Measurements from ENCODE around the gene CAPG. TPM values are rescaled to one million over a fixed set of nuclear protein-coding genes. Genes with fewer than 3 reads are reported as not detected.

CAPG gene
- total and polyA plus RNA-seq, 9 of the 15 experiments (the other 6 are each of a cell fraction or from before 2014, with no cell fraction given), result 10.6 to 90.4 (median 56.0) TPM

DNA sequence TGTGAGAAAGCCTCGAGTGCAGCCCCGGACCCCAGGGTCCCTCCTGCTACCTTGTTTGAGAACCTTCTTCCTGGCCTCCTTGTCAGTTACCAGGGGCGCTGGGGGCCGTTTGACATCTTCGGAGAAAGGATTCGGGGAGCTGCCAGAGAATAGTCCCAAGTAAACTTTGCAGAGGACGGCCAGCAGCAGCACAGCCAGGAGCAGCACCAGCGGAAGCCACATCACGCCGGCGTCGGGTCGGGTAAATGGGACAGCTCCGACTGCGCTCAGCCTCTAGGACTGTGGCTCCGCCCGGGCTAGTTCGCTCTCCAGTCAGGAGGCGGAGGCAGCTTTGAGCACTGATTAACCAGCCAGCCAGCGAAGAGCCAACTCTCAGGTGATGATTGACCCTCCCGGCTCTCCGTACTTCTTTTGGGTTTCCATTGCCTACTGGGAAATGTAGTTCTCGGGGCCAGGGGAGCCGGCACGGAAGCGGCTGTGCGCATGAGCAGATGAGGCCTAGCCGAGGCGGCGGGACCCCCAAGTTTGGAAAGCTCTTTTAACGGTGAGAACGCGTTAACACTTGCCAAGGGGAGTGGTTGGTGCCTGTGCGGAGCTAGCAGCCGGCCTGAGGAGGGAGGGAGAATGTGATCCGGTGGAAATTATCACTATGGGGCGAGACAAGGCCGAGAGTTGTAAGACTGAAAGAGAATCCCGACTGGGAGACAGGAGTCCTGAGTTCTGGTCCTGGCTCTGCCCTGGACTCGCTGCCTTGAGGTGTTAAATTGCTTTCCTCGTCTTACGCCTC is 55.7 kb downstream of the CAPG start, which contains the start of the genes ELMOD3 and RETSAT (continued):
- peak; percentile 75; the same call in 1 of the 2 replicates for TF ChIP-seq SP1 (CRISPR knock-in tag; IDR thresholded peaks at IDR 0.05)
- no peak for TF ChIP-seq ZNF224 (CRISPR knock-in tag; IDR thresholded peaks at IDR 0.05)
- TF ChIP-seq TCF7 (IDR thresholded peaks at IDR 0.05; ENCODE audit: borderline replicate concordance), result 0 out of 2 replicates have a peak, but pooled peaks have one; percentile 30
- TF ChIP-seq BCL6 (CRISPR knock-in tag; IDR thresholded peaks at IDR 0.05), result no peak
- TF ChIP-seq SAP30 (IDR thresholded peaks at IDR 0.05; ENCODE audit: borderline replicate concordance, insufficient read depth, low read depth, low read length, poor library complexity, severe bottlenecking), result peak; percentile 34
- TF ChIP-seq ZNF263 (CRISPR knock-in tag; IDR thresholded peaks at IDR 0.05; ENCODE audit: borderline replicate concordance), result peak; percentile 15; the same call in 1 of the 2 replicates
- TF ChIP-seq, protein P1, sequence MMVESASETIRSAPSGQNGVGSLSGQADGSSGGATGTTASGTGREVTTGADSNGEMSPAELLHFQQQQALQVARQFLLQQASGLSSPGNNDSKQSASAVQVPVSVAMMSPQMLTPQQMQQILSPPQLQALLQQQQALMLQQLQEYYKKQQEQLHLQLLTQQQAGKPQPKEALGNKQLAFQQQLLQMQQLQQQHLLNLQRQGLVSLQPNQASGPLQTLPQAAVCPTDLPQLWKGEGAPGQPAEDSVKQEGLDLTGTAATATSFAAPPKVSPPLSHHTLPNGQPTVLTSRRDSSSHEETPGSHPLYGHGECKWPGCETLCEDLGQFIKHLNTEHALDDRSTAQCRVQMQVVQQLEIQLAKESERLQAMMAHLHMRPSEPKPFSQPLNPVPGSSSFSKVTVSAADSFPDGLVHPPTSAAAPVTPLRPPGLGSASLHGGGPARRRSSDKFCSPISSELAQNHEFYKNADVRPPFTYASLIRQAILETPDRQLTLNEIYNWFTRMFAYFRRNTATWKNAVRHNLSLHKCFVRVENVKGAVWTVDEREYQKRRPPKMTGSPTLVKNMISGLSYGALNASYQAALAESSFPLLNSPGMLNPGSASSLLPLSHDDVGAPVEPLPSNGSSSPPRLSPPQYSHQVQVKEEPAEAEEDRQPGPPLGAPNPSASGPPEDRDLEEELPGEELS (CRISPR knock-in tag; IDR thresholded peaks at IDR 0.05; ENCODE audit: borderline replicate concordance), result 0 out of 2 replicates have a peak, but pooled peaks have one; percentile 25
- no peak for TF ChIP-seq STAT5B (CRISPR knock-in tag; IDR thresholded peaks at IDR 0.05)
- TF ChIP-seq MEF2D (tag; conservative IDR thresholded peaks at IDR 0.05; ENCODE audit: low read depth), result no peak
- peak; percentile 64 for TF ChIP-seq PML (IDR thresholded peaks at IDR 0.05; ENCODE audit: low read length)
- no peak for TF ChIP-seq PCBP2 (IDR thresholded peaks at IDR 0.05; ENCODE audit: low read depth, low read length, poor library complexity, severe bottlenecking)
- TF ChIP-seq NRF1 (conservative IDR thresholded peaks at IDR 0.05 in 1 of 2, IDR thresholded peaks at IDR 0.05 in 1 of 2), result peak; percentile 94 to 95
- TF ChIP-seq BHLHE40 (IDR thresholded peaks at IDR 0.05; ENCODE audit: low read length), result peak; percentile 46; the same call in 1 of the 2 replicates
- TF ChIP-seq RBM15 (IDR thresholded peaks at IDR 0.05; ENCODE audit: insufficient read depth, low read length), result no peak
- TF ChIP-seq, protein P2, sequence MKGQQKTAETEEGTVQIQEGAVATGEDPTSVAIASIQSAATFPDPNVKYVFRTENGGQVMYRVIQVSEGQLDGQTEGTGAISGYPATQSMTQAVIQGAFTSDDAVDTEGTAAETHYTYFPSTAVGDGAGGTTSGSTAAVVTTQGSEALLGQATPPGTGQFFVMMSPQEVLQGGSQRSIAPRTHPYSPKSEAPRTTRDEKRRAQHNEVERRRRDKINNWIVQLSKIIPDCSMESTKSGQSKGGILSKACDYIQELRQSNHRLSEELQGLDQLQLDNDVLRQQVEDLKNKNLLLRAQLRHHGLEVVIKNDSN (CRISPR knock-in tag; IDR thresholded peaks at IDR 0.05), result no peak
- TF ChIP-seq, protein P3, sequence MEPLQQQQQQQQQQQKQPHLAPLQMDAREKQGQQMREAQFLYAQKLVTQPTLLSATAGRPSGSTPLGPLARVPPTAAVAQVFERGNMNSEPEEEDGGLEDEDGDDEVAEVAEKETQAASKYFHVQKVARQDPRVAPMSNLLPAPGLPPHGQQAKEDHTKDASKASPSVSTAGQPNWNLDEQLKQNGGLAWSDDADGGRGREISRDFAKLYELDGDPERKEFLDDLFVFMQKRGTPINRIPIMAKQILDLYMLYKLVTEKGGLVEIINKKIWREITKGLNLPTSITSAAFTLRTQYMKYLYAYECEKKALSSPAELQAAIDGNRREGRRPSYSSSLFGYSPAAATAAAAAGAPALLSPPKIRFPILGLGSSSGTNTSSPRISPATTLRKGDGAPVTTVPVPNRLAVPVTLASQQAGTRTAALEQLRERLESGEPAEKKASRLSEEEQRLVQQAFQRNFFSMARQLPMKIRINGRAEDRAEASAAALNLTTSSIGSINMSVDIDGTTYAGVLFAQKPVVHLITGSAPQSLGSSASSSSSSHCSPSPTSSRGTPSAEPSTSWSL (CRISPR knock-in tag; IDR thresholded peaks at IDR 0.05; ENCODE audit: borderline replicate concordance), result no peak
- TF ChIP-seq GABPB1 (CRISPR knock-in tag; IDR thresholded peaks at IDR 0.05), result peak; percentile 71; the same call in 1 of the 2 replicates
- TF ChIP-seq POLR2G (IDR thresholded peaks at IDR 0.05; ENCODE audit: low read depth, low read length), result peak; percentile 99
- 0 out of 2 replicates have a peak, but pooled peaks have one; percentile 18 for TF ChIP-seq XRCC5 (IDR thresholded peaks at IDR 0.05; ENCODE audit: low read depth, low read length)
- TF ChIP-seq NCOA1 (IDR thresholded peaks at IDR 0.05; ENCODE audit: low read depth), result peak; percentile 19; the same call in 1 of the 2 replicates
- TF ChIP-seq SPI1 (IDR thresholded peaks at IDR 0.05; ENCODE audit: borderline replicate concordance, low read depth, low read length), result no peak
- TF ChIP-seq, protein P4, sequence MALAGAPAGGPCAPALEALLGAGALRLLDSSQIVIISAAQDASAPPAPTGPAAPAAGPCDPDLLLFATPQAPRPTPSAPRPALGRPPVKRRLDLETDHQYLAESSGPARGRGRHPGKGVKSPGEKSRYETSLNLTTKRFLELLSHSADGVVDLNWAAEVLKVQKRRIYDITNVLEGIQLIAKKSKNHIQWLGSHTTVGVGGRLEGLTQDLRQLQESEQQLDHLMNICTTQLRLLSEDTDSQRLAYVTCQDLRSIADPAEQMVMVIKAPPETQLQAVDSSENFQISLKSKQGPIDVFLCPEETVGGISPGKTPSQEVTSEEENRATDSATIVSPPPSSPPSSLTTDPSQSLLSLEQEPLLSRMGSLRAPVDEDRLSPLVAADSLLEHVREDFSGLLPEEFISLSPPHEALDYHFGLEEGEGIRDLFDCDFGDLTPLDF (CRISPR knock-in tag; IDR thresholded peaks at IDR 0.05), result peak; percentile 48; the same call in 1 of the 2 replicates
